K562 (cell line): ENCODE data around the gene MED20. TPM values are rescaled to one million over a fixed set of nuclear protein-coding genes. Genes with fewer than 3 reads are reported as not detected.
A peak's percentile ranks its signal among the peaks of the same experiment; 100 is the strongest.

Experiments
- ARID1B ChIP-seq: fragments of 450-650 bp; IDR thresholded peaks from 2 replicates; pipeline ENCODE4 v1.6.1; 2016; ENCODE audit warnings: antibody characterized with exemption, mild to moderate bottlenecking, inconsistent platforms
- ATF6 ChIP-seq: sonication (generic); formaldehyde crosslinking; IDR thresholded peaks from 2 replicates; pipeline ENCODE4 v1.4.0; 2020; ENCODE audit warnings: mild to moderate bottlenecking, missing genetic modification reagents
- ATF7 ChIP-seq: fragments of 450-650 bp; IDR thresholded peaks from 2 replicates; pipeline ENCODE4 v1.7.1; 2014; ENCODE audit warnings: mild to moderate bottlenecking, moderate library complexity
- C11orf30 ChIP-seq: fragments of 450-650 bp; IDR thresholded peaks from 2 replicates; pipeline ENCODE4 v1.6.1; 2016; ENCODE audit warnings: low read depth, mild to moderate bottlenecking
- CBFB ChIP-seq: sonication (generic); formaldehyde crosslinking; IDR thresholded peaks from 2 replicates; pipeline ENCODE4 v1.4.0; 2020; ENCODE audit warnings: mild to moderate bottlenecking, missing genetic modification reagents
- DLX4 ChIP-seq: fragments of 250-450 bp; sonication (Bioruptor Pico); IDR thresholded peaks from 2 replicates; pipeline ENCODE4 v1.6.1; 2021; ENCODE audit warnings: mild to moderate bottlenecking
- E2F3 ChIP-seq: fragments of 250-450 bp; sonication (Bioruptor Pico); IDR thresholded peaks from 2 replicates; pipeline ENCODE4 v1.4.0; 2020; ENCODE audit warnings: mild to moderate bottlenecking
- ETV5 ChIP-seq: sonication (generic); formaldehyde crosslinking; IDR thresholded peaks from 2 replicates; pipeline ENCODE4 v1.4.0; 2020; ENCODE audit warnings: low read depth, mild to moderate bottlenecking, missing genetic modification reagents
- FOXM1 ChIP-seq, 2 experiments: fragments of 450-650 bp in 1 of 2; sonication (generic) in 1 of 2; formaldehyde crosslinking in 1 of 2; IDR thresholded peaks; 2 replicates each; pipeline versions ENCODE4 v1.6.1 to v1.9.0; 2017 to 2022; ENCODE audit warnings: low read depth in 2 of 2, mild to moderate bottlenecking in 2 of 2, missing genetic modification reagents in 1 of 2, moderate library complexity in 1 of 2
- GMEB1 ChIP-seq: fragments of 250-450 bp; sonication (Bioruptor Pico); IDR thresholded peaks from 2 replicates; pipeline ENCODE4 v1.4.0; 2020; ENCODE audit warnings: mild to moderate bottlenecking
- HDAC1 ChIP-seq, 2 experiments: fragments of 450-650 bp; IDR thresholded peaks; 2 replicates each; pipeline ENCODE4 v1.6.1; 2016 to 2017; ENCODE audit warnings: inconsistent platforms in 1 of 2, mild to moderate bottlenecking in 1 of 2, moderate library complexity in 1 of 2
- KDM5B ChIP-seq: fragments of 200-600 bp; sonication (generic); IDR thresholded peaks from 2 replicates; pipeline ENCODE4 v1.6.1; 2012; ENCODE audit warnings: low read depth, mild to moderate bottlenecking, moderate library complexity, low read length, control low read depth, inconsistent platforms; ENCODE audit not compliant: insufficient replicate concordance
- NCOA6 ChIP-seq: fragments of 450-650 bp; IDR thresholded peaks from 2 replicates; pipeline ENCODE4 v1.6.1; 2017; ENCODE audit warnings: mild to moderate bottlenecking
- PHF8 ChIP-seq: fragments of 200-600 bp; sonication (generic); IDR thresholded peaks from 2 replicates; pipeline ENCODE4 v1.6.1; 2012; ENCODE audit warnings: mixed run types, mild to moderate bottlenecking, inconsistent platforms, low read length, moderate library complexity, borderline replicate concordance
- YBX1 ChIP-seq: fragments of 450-650 bp; IDR thresholded peaks from 2 replicates; pipeline ENCODE4 v1.7.1; 2016; ENCODE audit warnings: mild to moderate bottlenecking
- ZFP36 ChIP-seq: fragments of 150-350 bp; IDR thresholded peaks from 2 replicates; pipeline ENCODE4 v1.6.1; 2018; ENCODE audit warnings: low read length, low read depth; ENCODE audit not compliant: partially characterized antibody
- ZNF277 ChIP-seq: fragments of 250-450 bp; sonication (Bioruptor Pico); IDR thresholded peaks from 2 replicates; pipeline ENCODE4 v1.8.0; 2022; ENCODE audit warnings: inconsistent platforms, mild to moderate bottlenecking, moderate library complexity, borderline replicate concordance
- ZNF408 ChIP-seq: fragments of 250-450 bp; sonication (Bioruptor Pico); IDR thresholded peaks from 2 replicates; pipeline ENCODE4 v1.4.0; 2020; ENCODE audit warnings: low read depth, mild to moderate bottlenecking, moderate library complexity
- ZNF639 ChIP-seq, 2 experiments: fragments of 200-800 bp in 1 of 2; sonication (Bioruptor generic) in 1 of 2; sonication (generic) in 1 of 2; formaldehyde crosslinking in 1 of 2; IDR thresholded peaks in 1 of 2; conservative IDR thresholded peaks in 1 of 2; 2 replicates each; pipeline versions ENCODE4 v1.5.0 to v1.6.1; 2016 to 2020; ENCODE audit warnings: missing compliant biosample characterization in 1 of 2, missing genetic modification characterization in 1 of 2, missing genetic modification reagents in 1 of 2
- ZNF76 ChIP-seq: fragments of 250-450 bp; sonication (Bioruptor Pico); IDR thresholded peaks from 2 replicates; pipeline ENCODE4 v1.4.0; 2020; ENCODE audit warnings: mild to moderate bottlenecking, moderate library complexity, borderline replicate concordance
- polyA plus RNA-seq, 8 experiments: library from polyadenylated mRNA; depleted of rRNA in 4 of 8; stranded (reverse) in 5 of 8; unstranded in 3 of 8; fragments of >200 nt; fragmentation: Nextera tagmentation in 2 of 8; fragmentation: Illumina TruSeq in 1 of 8; extraction: Ambion mirVana in 2 of 8; extraction: Trizol in 1 of 8; gene quantifications; 2 replicates each; pipeline versions ENCODE4 v1.2.1 to v1.2.3, GENCODE V29; 2011 to 2014; ENCODE audit warnings: inconsistent platforms in 1 of 8, missing spikeins in 1 of 8
- total RNA-seq, 7 experiments: library from RNA; depleted of rRNA in 6 of 7; stranded (reverse); fragments of >200 nt in 6 of 7; fragmentation: Illumina TruSeq in 2 of 7; extraction: Trizol in 2 of 7; gene quantifications; 2 replicates each; pipeline versions ENCODE4 v1.2.1 to v1.2.3, GENCODE V29; 2011 to 2021; ENCODE audit warnings: low replicate concordance in 1 of 7

Gene MED20
- total and polyA plus RNA-seq, 9 of the 15 experiments (the other 6 are each of a cell fraction or from before 2014, with no cell fraction given), result 27.3 to 80.9 (median 46.0) TPM

- TF ChIP-seq C11orf30, result no peak
- no peak for TF ChIP-seq KDM5B
- TF ChIP-seq ZNF277 (CRISPR knock-in tag), result no peak
- no peak for TF ChIP-seq ZFP36
- TF ChIP-seq DLX4 (CRISPR knock-in tag), result no peak
- no peak for TF ChIP-seq ZNF76
- peak; percentile 66; the same call in 1 of the 2 replicates for TF ChIP-seq PHF8
- TF ChIP-seq ARID1B, result no peak; the same call in 1 of the 2 replicates
- peak; percentile 88 for TF ChIP-seq GMEB1 (CRISPR knock-in tag)
- TF ChIP-seq NCOA6, result no peak
- TF ChIP-seq ATF6 (CRISPR knock-in tag), result peak; percentile 75; the same call in 1 of the 2 replicates
- TF ChIP-seq ATF7, result peak; percentile 47; the same call in 1 of the 2 replicates
- no peak for TF ChIP-seq E2F3
- TF ChIP-seq ETV5 (CRISPR knock-in tag), result peak; percentile 43
- TF ChIP-seq HDAC1 (IDR thresholded peaks at IDR 0.05), result peak in 1 of 2 experiments; percentile 80; a peak in 2 of 4 replicates
- no peak for TF ChIP-seq YBX1
- no peak for TF ChIP-seq CBFB (CRISPR knock-in tag)
- no peak for TF ChIP-seq FOXM1 (IDR thresholded peaks at IDR 0.05; ENCODE audit: low read depth)
- peak; percentile 86 for TF ChIP-seq FOXM1 (CRISPR knock-in tag; IDR thresholded peaks at IDR 0.05; ENCODE audit: low read depth)
- TF ChIP-seq ZNF639 (CRISPR knock-in tag; conservative IDR thresholded peaks at IDR 0.05 in 1 of 2, IDR thresholded peaks at IDR 0.05 in 1 of 2), result no peak; a peak in 1 of 4 replicates
- TF ChIP-seq ZNF408, result no peak
Measured at GRCh38 chr6:41941280-41942066, 20.5 kb upstream of the MED20 start, which contains the start of gene CCND3 (continued).
